ENCODE measurements around the gene DZIP3. TPM values are rescaled to one million over a fixed set of nuclear protein-coding genes. Genes with fewer than 3 reads are reported as not detected.

The DZIP3 gene, protein sequence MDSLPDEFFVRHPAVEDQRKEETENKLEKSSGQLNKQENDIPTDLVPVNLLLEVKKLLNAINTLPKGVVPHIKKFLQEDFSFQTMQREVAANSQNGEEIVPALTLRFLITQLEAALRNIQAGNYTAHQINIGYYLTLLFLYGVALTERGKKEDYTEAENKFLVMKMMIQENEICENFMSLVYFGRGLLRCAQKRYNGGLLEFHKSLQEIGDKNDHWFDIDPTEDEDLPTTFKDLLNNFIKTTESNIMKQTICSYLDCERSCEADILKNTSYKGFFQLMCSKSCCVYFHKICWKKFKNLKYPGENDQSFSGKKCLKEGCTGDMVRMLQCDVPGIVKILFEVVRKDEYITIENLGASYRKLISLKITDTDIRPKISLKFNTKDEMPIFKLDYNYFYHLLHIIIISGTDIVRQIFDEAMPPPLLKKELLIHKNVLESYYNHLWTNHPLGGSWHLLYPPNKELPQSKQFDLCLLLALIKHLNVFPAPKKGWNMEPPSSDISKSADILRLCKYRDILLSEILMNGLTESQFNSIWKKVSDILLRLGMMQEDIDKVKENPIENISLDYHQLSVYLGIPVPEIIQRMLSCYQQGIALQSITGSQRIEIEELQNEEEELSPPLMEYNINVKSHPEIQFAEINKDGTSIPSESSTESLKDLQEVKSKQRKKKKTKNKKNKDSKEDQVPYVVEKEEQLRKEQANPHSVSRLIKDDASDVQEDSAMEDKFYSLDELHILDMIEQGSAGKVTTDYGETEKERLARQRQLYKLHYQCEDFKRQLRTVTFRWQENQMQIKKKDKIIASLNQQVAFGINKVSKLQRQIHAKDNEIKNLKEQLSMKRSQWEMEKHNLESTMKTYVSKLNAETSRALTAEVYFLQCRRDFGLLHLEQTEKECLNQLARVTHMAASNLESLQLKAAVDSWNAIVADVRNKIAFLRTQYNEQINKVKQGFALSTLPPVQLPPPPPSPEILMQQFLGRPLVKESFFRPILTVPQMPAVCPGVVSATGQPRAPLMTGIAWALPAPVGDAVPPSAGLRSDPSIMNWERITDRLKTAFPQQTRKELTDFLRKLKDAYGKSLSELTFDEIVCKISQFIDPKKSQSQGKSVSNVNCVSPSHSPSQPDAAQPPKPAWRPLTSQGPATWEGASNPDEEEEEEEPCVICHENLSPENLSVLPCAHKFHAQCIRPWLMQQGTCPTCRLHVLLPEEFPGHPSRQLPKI
- 10.0 and 11.6 TPM in 2 replicates for total RNA-seq

DNA sequence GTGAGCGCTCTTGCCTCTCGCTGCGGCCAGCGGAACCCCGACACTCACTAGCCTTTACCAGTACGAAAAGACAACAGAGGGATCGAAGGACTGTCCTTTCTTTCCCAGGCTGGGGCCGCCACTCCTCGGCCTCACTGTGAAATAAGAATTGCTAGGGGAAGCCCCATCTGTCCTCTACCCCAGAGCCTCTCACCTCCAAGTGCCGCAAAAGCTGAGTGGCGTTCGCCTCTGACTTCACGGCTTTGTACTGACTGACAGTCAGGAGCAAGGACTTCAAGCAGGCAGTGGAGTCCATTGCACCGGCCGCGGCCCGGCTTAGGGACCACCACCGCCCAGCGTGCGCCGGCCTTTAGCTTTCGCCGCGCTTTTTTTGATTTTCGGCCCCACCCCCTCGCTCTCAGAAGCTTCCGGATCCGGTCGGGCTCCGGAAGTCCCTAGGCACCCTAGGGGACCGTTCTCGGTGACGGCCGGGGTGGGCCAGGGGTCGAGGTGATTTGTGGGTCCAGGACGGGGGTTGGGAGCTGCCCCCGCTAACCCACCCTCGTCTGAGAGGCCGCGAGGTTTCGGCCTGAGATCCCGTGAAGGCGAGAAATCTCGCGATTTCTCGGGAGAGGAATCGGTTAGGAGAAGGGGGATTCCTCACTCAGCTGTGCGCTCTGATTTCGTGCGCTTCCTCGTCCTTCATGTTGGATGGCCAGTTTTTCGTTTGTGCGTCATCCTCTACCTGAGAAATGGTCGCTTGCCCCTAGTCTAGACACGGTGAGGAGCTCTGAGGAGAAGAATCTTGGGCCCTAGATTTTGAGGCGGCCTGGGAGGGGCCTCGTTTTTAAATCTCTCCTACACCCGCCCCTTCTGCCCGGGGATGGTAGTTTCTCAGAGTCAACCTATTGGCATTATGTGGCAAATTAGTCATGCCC lies at the start of gene DZIP3, which contains the start of gene CIP2A:
Gene DZIP3, plus strand, starts transcription at position 642 of the 917 bp plus-strand sequence. CDS start 15,685 bp downstream, outside the sequence.
Gene CIP2A, minus strand, starts transcription at position 358 of the 917 bp plus-strand sequence. Its CDS starts 63 bp downstream, at position 295.

Other genes starting within 250 kb of the DZIP3 start
- gene MYH15, start 79.1 kb upstream of the DZIP3 start, total RNA-seq = 0.77 and 1.1 TPM in 2 replicates
- 7.0 and 37.6 TPM in 2 replicates for gene CIP2A, start 284 bp upstream of the DZIP3 start, total RNA-seq
- not detected in 2 replicates for gene RETNLB, start 167.7 kb downstream of the DZIP3 start, total RNA-seq
- not detected in 2 replicates for gene TRAT1, start 233.1 kb downstream of the DZIP3 start, total RNA-seq